ENCODE data around the gene TSPAN2.

The TSPAN2 gene

GRCh38 chr1:115137191-115137590 lies 47.9 kb upstream of the TSPAN2 start:
- no peaks in the 10 kb centered on the region for H4K20me1 ChIP-seq (ENCODE audit: low read depth, low read length)
- no peak overlapping the region for H2AFZ ChIP-seq (ENCODE audit: low read depth, low read length, severe bottlenecking)
- H3K4me3 ChIP-seq (ENCODE audit: insufficient read depth, low read length, poor library complexity, severe bottlenecking): no peak overlapping the region
- H3K9me3 ChIP-seq (ENCODE audit: insufficient read depth, low read length): no peaks in the 10 kb centered on the region
- H3K27me3 ChIP-seq (ENCODE audit: low read length): no peaks in the 10 kb centered on the region
- no peak overlapping the region for H3K9ac ChIP-seq (ENCODE audit: low read length)
- no peaks in the 10 kb centered on the region for H3K9me2 ChIP-seq (replicated peaks; ENCODE audit: insufficient read depth, low read length)
- H3K27ac ChIP-seq (ENCODE audit: low read depth, low read length): no peak overlapping the region
- TF ChIP-seq CTCF (IDR thresholded peaks at IDR 0.05; ENCODE audit: insufficient read depth, low read length, poor library complexity, severe bottlenecking) (no peak), EZH2phosphoT487 (conservative IDR thresholded peaks at IDR 0.05; ENCODE audit: low read length) (no peak)
- no peaks in the 10 kb centered on the region for H3K79me2 ChIP-seq (ENCODE audit: insufficient read depth, low read length)
- H3K36me3 ChIP-seq (ENCODE audit: low read length): no peaks in the 10 kb centered on the region
- no peak overlapping the region for H3K4me2 ChIP-seq (ENCODE audit: low read depth, low read length, poor library complexity, severe bottlenecking)
- no peaks in the 10 kb centered on the region for H3F3A ChIP-seq (ENCODE audit: insufficient read depth)

GRCh38 chr1:115136706-115137105 lies 47.4 kb upstream of the TSPAN2 start:
- H3K9ac ChIP-seq (ENCODE audit: low read length): no peak overlapping the region
- H4K20me1 ChIP-seq (ENCODE audit: low read depth, low read length): no peaks in the 10 kb centered on the region
- H3K9me2 ChIP-seq (replicated peaks; ENCODE audit: insufficient read depth, low read length): no peaks in the 10 kb centered on the region
- H3K9me3 ChIP-seq (ENCODE audit: insufficient read depth, low read length): no peaks in the 10 kb centered on the region
- no peaks in the 10 kb centered on the region for H3F3A ChIP-seq (ENCODE audit: insufficient read depth)
- no peak overlapping the region for H3K4me3 ChIP-seq (ENCODE audit: insufficient read depth, low read length, poor library complexity, severe bottlenecking)
- H2AFZ ChIP-seq (ENCODE audit: low read depth, low read length, severe bottlenecking): no peak overlapping the region
- H3K4me2 ChIP-seq (ENCODE audit: low read depth, low read length, poor library complexity, severe bottlenecking): no peak overlapping the region
- no peaks in the 10 kb centered on the region for H3K36me3 ChIP-seq (ENCODE audit: low read length)
- H3K27me3 ChIP-seq (ENCODE audit: low read length): no peaks in the 10 kb centered on the region
- no peak overlapping the region for H3K27ac ChIP-seq (ENCODE audit: low read depth, low read length)
- no peak for TF ChIP-seq CTCF (IDR thresholded peaks at IDR 0.05; ENCODE audit: insufficient read depth, low read length, poor library complexity, severe bottlenecking)
- no peak for TF ChIP-seq EZH2phosphoT487 (conservative IDR thresholded peaks at IDR 0.05; ENCODE audit: low read length)
- no peaks in the 10 kb centered on the region for H3K79me2 ChIP-seq (ENCODE audit: insufficient read depth, low read length)

GRCh38 chr1:115136106-115136505 lies 46.8 kb upstream of the TSPAN2 start:
- no peak overlapping the region for H3K4me3 ChIP-seq (ENCODE audit: insufficient read depth, low read length, poor library complexity, severe bottlenecking)
- no peaks in the 10 kb centered on the region for H3K27me3 ChIP-seq (ENCODE audit: low read length)
- H3K4me2 ChIP-seq (ENCODE audit: low read depth, low read length, poor library complexity, severe bottlenecking): no peak overlapping the region
- no peaks in the 10 kb centered on the region for H4K20me1 ChIP-seq (ENCODE audit: low read depth, low read length)
- no peak overlapping the region for H3K9ac ChIP-seq (ENCODE audit: low read length)
- H2AFZ ChIP-seq (ENCODE audit: low read depth, low read length, severe bottlenecking): no peak overlapping the region
- H3F3A ChIP-seq (ENCODE audit: insufficient read depth): no peaks in the 10 kb centered on the region
- no peaks in the 10 kb centered on the region for H3K9me3 ChIP-seq (ENCODE audit: insufficient read depth, low read length)
- H3K27ac ChIP-seq (ENCODE audit: low read depth, low read length): no peak overlapping the region
- no peaks in the 10 kb centered on the region for H3K79me2 ChIP-seq (ENCODE audit: insufficient read depth, low read length)
- no peaks in the 10 kb centered on the region for H3K36me3 ChIP-seq (ENCODE audit: low read length)
- TF ChIP-seq CTCF (IDR thresholded peaks at IDR 0.05; ENCODE audit: insufficient read depth, low read length, poor library complexity, severe bottlenecking) (no peak), EZH2phosphoT487 (conservative IDR thresholded peaks at IDR 0.05; ENCODE audit: low read length) (no peak)
- H3K9me2 ChIP-seq (replicated peaks; ENCODE audit: insufficient read depth, low read length): no peaks in the 10 kb centered on the region

All from SU-DHL-6 (cell line).